Activated CD8-positive, alpha-beta T cell treated with anti-CD3 and anti-CD28 coated beads for 36 hours (primary cell): ENCODE measurements around the gene SPG21. TPM values are rescaled to one million over a fixed set of nuclear protein-coding genes. Genes with fewer than 3 reads are reported as not detected.

Experiments used
- ATAC-seq: fragments of 200-7000 bp; cut with Tn5 transposase; one replicate; pipeline ENCODE4 v1.10.0; 2021; ENCODE audit warnings: mild to moderate bottlenecking, moderate library complexity
- CTCF ChIA-PET: fragments of 350-600 bp; sonication (Branson Sonifier 250); formaldehyde crosslinking; loops from one replicate; lab custom pipeline; 2021; ENCODE audit warnings: antibody characterized with exemption; lab: Charles Lee
- POLR2A ChIA-PET: fragments of 350-600 bp; sonication (Branson Sonifier 250); formaldehyde crosslinking; loops from one replicate; lab custom pipeline; 2021; ENCODE audit warnings: antibody characterized with exemption; lab: Charles Lee
- DNase-seq: peaks from one replicate; pipeline ENCODE4 v3.0.0-alpha.2; 2020
- H3K27ac Mint-ChIP-seq: one replicate; pipeline ENCODE4 v1.8.0; 2021; ENCODE audit warnings: mild to moderate bottlenecking, mixed read lengths
- H3K27me3 Mint-ChIP-seq: one replicate; pipeline ENCODE4 v1.8.0; 2021; ENCODE audit warnings: mixed read lengths
- H3K36me3 Mint-ChIP-seq: one replicate; pipeline ENCODE4 v1.8.0; 2021; ENCODE audit warnings: low read depth, mixed read lengths
- H3K4me1 Mint-ChIP-seq: one replicate; pipeline ENCODE4 v1.8.0; 2021; ENCODE audit warnings: low read depth, mixed read lengths
- H3K4me3 Mint-ChIP-seq: one replicate; pipeline ENCODE4 v1.8.0; 2021; ENCODE audit warnings: mild to moderate bottlenecking, moderate library complexity, mixed read lengths
- H3K9me3 Mint-ChIP-seq: one replicate; pipeline ENCODE4 v1.8.0; 2021; ENCODE audit warnings: mixed read lengths
- CTCF ChIP-seq: fragments of 200-600 bp; IDR thresholded peaks from one replicate; pipeline ENCODE4 v1.8.0; 2022; ENCODE audit warnings: antibody characterized with exemption, mild to moderate bottlenecking
- intact Hi-C: fragments of 100-400 bp; cut with micrococcal nuclease; formaldehyde crosslinking; loops from one replicate; pipeline ENCODE4 v1.10.0; 2022
- total RNA-seq, 2 experiments: library from RNA; stranded (reverse); gene quantifications; one replicate each; pipeline ENCODE4 v1.2.3, GENCODE V29; 2021

Gene SPG21
- total RNA-seq, 2 experiments from 2014 or later = 72.3 to 73.0 TPM

- H3K27ac Mint-ChIP-seq = no peak overlapping the region
- POLR2A ChIA-PET = no interaction called here
Observed at GRCh38 chr15:64959128-64959527, 30.6 kb downstream of the SPG21 start.

DNA sequence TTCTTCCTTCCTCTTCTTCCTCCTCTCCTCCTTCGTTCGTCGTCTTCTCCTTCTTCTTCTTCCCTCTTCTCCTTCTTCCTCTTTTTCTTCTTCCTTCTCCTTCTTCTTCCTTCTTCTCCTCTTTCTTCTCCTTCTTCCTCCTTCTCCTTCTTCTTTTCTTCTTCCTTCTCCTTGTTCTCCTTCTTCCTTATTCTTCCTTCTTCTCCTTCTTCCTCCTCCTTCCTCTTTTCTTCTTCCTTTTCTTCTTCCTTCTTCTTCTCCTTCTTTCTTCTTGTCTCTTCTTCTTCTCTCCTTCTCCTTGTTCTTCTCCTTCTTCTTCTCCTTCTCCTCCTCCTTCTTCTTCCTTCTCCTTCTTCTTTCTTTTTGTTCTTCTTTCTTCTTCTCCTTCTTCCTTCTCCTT is 35.3 kb downstream of the SPG21 start:
- peak overlapping the region; percentile 4 for H3K27ac Mint-ChIP-seq
- no peak overlapping the region for H3K4me3 Mint-ChIP-seq
- H3K36me3 Mint-ChIP-seq = peaks cover 10% of the 10 kb centered on the region
- intact Hi-C loops = no loop called here
- ChIA-PET CTCF (no interaction called here), POLR2A (no interaction called here)
- ATAC-seq = no peak
- no peak for TF ChIP-seq CTCF
- no peaks in the 10 kb centered on the region for H3K9me3 Mint-ChIP-seq
- DNase-seq = no peak
- H3K4me1 Mint-ChIP-seq = no peaks in the 10 kb centered on the region
- no peaks in the 10 kb centered on the region for H3K27me3 Mint-ChIP-seq

More at GRCh38 chr15:64959128-64959527, 30.6 kb downstream of the SPG21 start:
- CTCF ChIA-PET = interaction anchor here (1.1 to 1.4 kb wide), 2 partner anchors 13 to 231 kb away, joined by 3 read pairs; no protein-coding TSS in a partner anchor
- no peak for DNase-seq
- no peak for TF ChIP-seq CTCF
- Mint-ChIP-seq H3K27me3 (no peaks in the 10 kb centered on the region), H3K36me3 (peaks cover 39% of the 10 kb centered on the region), H3K4me1 (no peaks in the 10 kb centered on the region), H3K9me3 (no peaks in the 10 kb centered on the region), H3K4me3 (no peak overlapping the region)
- intact Hi-C loops = no loop called here
- ATAC-seq = no peak

DNA sequence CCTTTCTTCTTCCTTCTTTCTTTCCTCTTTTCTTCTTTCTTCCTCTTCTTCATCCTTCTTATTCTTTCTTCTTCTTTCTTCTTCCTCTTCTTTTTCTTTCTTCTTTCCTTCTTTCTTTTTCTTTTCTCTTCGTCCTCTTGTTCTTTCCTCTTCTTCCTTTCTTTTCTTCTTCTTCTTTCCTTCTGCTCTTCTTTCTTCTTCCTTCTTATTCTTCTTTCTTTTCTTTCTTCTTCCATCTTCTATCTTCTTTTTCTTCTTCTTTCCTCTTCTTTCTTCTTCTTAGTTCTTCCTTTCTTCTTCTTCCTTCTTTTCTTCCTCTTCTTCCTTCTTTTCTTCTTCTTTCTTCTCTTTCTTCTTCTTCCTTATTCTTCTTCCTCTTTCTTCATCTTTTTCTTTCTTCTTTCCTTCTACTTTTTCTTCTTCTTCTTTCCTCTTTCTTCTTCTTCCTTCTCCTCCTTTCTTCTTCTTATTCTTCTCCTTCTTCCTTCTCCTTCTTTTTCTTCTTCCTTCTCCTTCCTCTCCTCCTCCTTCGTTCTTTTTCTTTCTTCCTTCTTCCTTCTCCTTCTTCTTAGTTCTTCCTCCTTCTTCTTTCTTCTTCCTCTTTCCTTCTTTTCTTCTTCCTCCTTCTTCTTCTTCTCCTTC is 37.8 kb downstream of the SPG21 start:
- no peak for ATAC-seq
- TF ChIP-seq CTCF = peak; percentile 30
- H3K36me3 Mint-ChIP-seq = peaks cover 5% of the 10 kb centered on the region
- no peak for DNase-seq
- CTCF ChIA-PET = no interaction called here
- H3K4me3 Mint-ChIP-seq = no peak overlapping the region
- POLR2A ChIA-PET = no interaction called here
- H3K9me3 Mint-ChIP-seq = no peaks in the 10 kb centered on the region
- H3K27me3 Mint-ChIP-seq = no peaks in the 10 kb centered on the region
- intact Hi-C loops = no loop called here
- no peak overlapping the region for H3K27ac Mint-ChIP-seq
- no peaks in the 10 kb centered on the region for H3K4me1 Mint-ChIP-seq

- Mint-ChIP-seq H3K4me1 (no peaks in the 10 kb centered on the region), H3K4me3 (no peak overlapping the region), H3K27me3 (no peaks in the 10 kb centered on the region), H3K9me3 (no peaks in the 10 kb centered on the region), H3K27ac (peak overlapping the region; percentile 1), H3K36me3 (peaks cover 5% of the 10 kb centered on the region)
- POLR2A ChIA-PET = interaction anchor here (0.7 kb wide), 1 partner anchor 18 kb away, joined by 5 read pairs; no protein-coding TSS in a partner anchor
- no peak for TF ChIP-seq CTCF
- DNase-seq = no peak
- no peak for ATAC-seq
- intact Hi-C loops = no loop called here
- CTCF ChIA-PET = interaction anchor here (0.9 kb wide), 1 partner anchor 223 kb away, joined by 3 read pairs; no protein-coding TSS in a partner anchor
Observed at GRCh38 chr15:64950888-64951287, 38.8 kb downstream of the SPG21 start.

DNA sequence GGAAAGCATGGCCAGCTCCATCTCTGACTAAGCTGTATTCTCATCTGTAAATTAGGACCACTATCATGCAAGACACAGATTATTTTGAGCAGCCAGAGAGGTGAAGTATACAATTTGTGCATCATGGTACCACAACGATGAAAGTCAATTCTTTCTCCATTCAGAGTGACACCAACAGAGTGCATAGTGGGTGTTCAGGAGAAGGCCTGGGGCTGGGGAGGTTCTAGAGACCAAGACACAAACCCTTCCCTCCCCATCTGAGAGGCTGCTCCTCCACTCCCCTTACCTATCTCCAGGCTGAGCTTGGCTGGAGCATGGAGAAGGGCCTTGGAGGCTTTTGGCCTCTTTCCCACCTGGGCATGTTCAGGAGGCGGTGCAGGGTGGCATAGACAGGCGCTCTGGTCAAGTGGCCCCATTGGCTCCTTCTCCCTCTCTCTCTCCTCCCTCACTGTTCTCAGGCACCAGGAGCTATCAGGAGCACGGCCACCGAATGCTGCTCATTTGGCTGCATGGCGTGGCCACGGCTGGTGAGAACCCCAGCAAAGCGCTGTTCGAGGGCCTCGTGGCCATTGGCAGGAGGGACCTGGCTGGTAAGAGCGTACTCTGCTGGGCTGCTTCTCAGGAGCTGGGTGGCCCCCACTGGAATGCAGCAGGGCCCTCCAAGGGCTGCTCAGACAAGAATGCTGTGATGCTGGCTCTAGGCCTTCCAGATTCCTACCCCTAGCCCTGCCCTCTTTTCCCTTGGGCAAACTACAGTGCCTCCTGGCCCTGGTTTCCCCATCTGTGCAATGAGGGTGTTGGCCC is 40.1 kb downstream of the SPG21 start:
- no peaks in the 10 kb centered on the region for H3K36me3 Mint-ChIP-seq
- H3K4me1 Mint-ChIP-seq = no peaks in the 10 kb centered on the region
- POLR2A ChIA-PET = interaction anchor here (0.6 kb wide), 1 partner anchor 935 kb away, joined by 3 read pairs; no protein-coding TSS in a partner anchor
- H3K27ac Mint-ChIP-seq = no peak overlapping the region
- intact Hi-C loops = no loop called here
- no peak for ATAC-seq
- no peak for DNase-seq
- H3K4me3 Mint-ChIP-seq = no peak overlapping the region
- H3K9me3 Mint-ChIP-seq = no peaks in the 10 kb centered on the region
- no peaks in the 10 kb centered on the region for H3K27me3 Mint-ChIP-seq
- TF ChIP-seq CTCF = no peak
- CTCF ChIA-PET = no interaction called here
